ENCODE data around the gene DLGAP1. TPM values are rescaled to one million over a fixed set of nuclear protein-coding genes. Genes with fewer than 3 reads are reported as not detected.

Gene DLGAP1
- total and polyA plus RNA-seq, 2 of the 8 experiments (the other 6 are each of a cell fraction or from before 2014, with no cell fraction given) = 11.8 to 16.9 TPM

- TF ChIP-seq HDAC2 (IDR thresholded peaks at IDR 0.05; ENCODE audit: borderline replicate concordance in 1 of 2, low read depth in 2 of 2, low read length in 2 of 2) (peak in 1 of 2 experiments; percentile 52; a peak in 2 of 4 replicates), NANOG (IDR thresholded peaks at IDR 0.05; ENCODE audit: insufficient read depth, low read depth, low read length, poor library complexity, severe bottlenecking) (no peak), POU5F1 (IDR thresholded peaks at IDR 0.05; ENCODE audit: low read depth, low read length) (no peak), TBP (IDR thresholded peaks at IDR 0.05; ENCODE audit: low read depth, low read length) (peak; percentile 48; the same call in 1 of the 2 replicates), E2F6 (IDR thresholded peaks at IDR 0.05) (no peak), RFX5 (IDR thresholded peaks at IDR 0.05; ENCODE audit: borderline replicate concordance, low read depth, low read length) (no peak), KDM4A (IDR thresholded peaks at IDR 0.05; ENCODE audit: low read depth, low read length, severe bottlenecking) (no peak), RBBP5 (IDR thresholded peaks at IDR 0.05; ENCODE audit: borderline replicate concordance, low read depth, low read length) (no peak), JUN (IDR thresholded peaks at IDR 0.05; ENCODE audit: low read depth, low read length) (no peak), BCL11A (IDR thresholded peaks at IDR 0.05; ENCODE audit: low read depth in 2 of 2, low read length in 2 of 2) (no peak), BRCA1 (IDR thresholded peaks at IDR 0.05; ENCODE audit: low read depth, low read length) (no peak), SIN3A (conservative IDR thresholded peaks at IDR 0.05 in 1 of 2, IDR thresholded peaks at IDR 0.05 in 1 of 2; ENCODE audit: low read depth in 1 of 2, low read length in 2 of 2) (peak; percentile 71 to 73; a peak in 2 of 4 replicates), TCF12 (IDR thresholded peaks at IDR 0.05; ENCODE audit: low read depth, low read length) (no peak), ZNF274 (IDR thresholded peaks at IDR 0.05; ENCODE audit: borderline replicate concordance, extremely low read depth, low read length) (no peak), CTCF (IDR thresholded peaks at IDR 0.05; ENCODE audit: control extremely low read depth in 1 of 3, insufficient read depth in 1 of 3, low read depth in 1 of 3, low read length in 3 of 3) (no peak), USF2 (IDR thresholded peaks at IDR 0.05; ENCODE audit: low read length) (no peak), PHF8 (conservative IDR thresholded peaks at IDR 0.05; ENCODE audit: low read depth, low read length) (peak; percentile 24; the same call in 1 of the 2 replicates), SIX5 (IDR thresholded peaks at IDR 0.05; ENCODE audit: low read depth, low read length) (no peak)
Measured at GRCh38 chr18:3451183-3451988, 1003.7 kb downstream of the DLGAP1 start (continued).
